WTC11 (cell line): Measurements from ENCODE around the gene GABPB1. TPM values are rescaled to one million over a fixed set of nuclear protein-coding genes. Genes with fewer than 3 reads are reported as not detected.

ENCODE experiments used
- ATAC-seq: fragments of 200-7000 bp; cut with Tn5 transposase; 2 replicates; pipeline ENCODE4 v1.10.0; 2021; ENCODE audit warnings: mild to moderate bottlenecking, moderate library complexity
- CTCF ChIA-PET: fragments of 300-600 bp; sonication (Branson Sonifier 250); formaldehyde crosslinking; loops from one replicate; lab custom pipeline; 2021; ENCODE audit warnings: antibody characterized with exemption; lab: Charles Lee
- POLR2A ChIA-PET: fragments of 350-600 bp; sonication (Branson Sonifier 250); formaldehyde crosslinking; loops from one replicate; lab custom pipeline; 2021; ENCODE audit warnings: antibody characterized with exemption; lab: Charles Lee
- DNase-seq: peaks from one replicate; pipeline ENCODE4 v3.0.0; 2021; ENCODE audit warnings: low spot score
- H3K27ac Mint-ChIP-seq: 2 replicates; pipeline ENCODE4 v1.8.0; 2021; ENCODE audit warnings: mixed read lengths
- H3K27me3 Mint-ChIP-seq: 2 replicates; pipeline ENCODE4 v1.8.0; 2021; ENCODE audit warnings: low read depth, mild to moderate bottlenecking, moderate library complexity, mixed read lengths
- H3K36me3 Mint-ChIP-seq: 2 replicates; pipeline ENCODE4 v1.8.0; 2021; ENCODE audit warnings: mixed read lengths
- H3K4me1 Mint-ChIP-seq: 2 replicates; pipeline ENCODE4 v1.8.0; 2022; ENCODE audit warnings: mixed read lengths
- H3K4me3 Mint-ChIP-seq: 2 replicates; pipeline ENCODE4 v1.8.0; 2021; ENCODE audit warnings: mild to moderate bottlenecking, moderate library complexity, mixed read lengths
- H3K9me3 Mint-ChIP-seq: 2 replicates; pipeline ENCODE4 v1.8.0; 2021; ENCODE audit warnings: mixed read lengths
- AFF4 ChIP-seq: sonication (generic); formaldehyde crosslinking; IDR thresholded peaks from 2 replicates; pipeline ENCODE4 v1.8.1; 2023; ENCODE audit warnings: mild to moderate bottlenecking, missing genetic modification reagents, borderline replicate concordance
- E2F4 ChIP-seq: sonication (generic); formaldehyde crosslinking; IDR thresholded peaks from 2 replicates; pipeline ENCODE4 v1.8.1; 2022; ENCODE audit warnings: low read depth, mild to moderate bottlenecking, moderate library complexity, missing genetic modification reagents, borderline replicate concordance
- FOXP1 ChIP-seq: sonication (generic); formaldehyde crosslinking; IDR thresholded peaks from 2 replicates; pipeline ENCODE4 v1.8.0; 2022; ENCODE audit warnings: missing genetic modification reagents, mild to moderate bottlenecking, moderate library complexity, borderline replicate concordance
- GTF2I ChIP-seq: fragments of 250-450 bp; sonication (Bioruptor Pico); conservative IDR thresholded peaks from 2 replicates; pipeline ENCODE4 v1.4.0; 2021; ENCODE audit warnings: mild to moderate bottlenecking
- JAZF1 ChIP-seq: fragments of 250-450 bp; sonication (Bioruptor Pico); IDR thresholded peaks from 2 replicates; pipeline ENCODE4 v1.9.0; 2021; ENCODE audit warnings: moderate library complexity, mild to moderate bottlenecking, inconsistent platforms
- MXD4 ChIP-seq: fragments of 250-450 bp; sonication (Bioruptor Pico); IDR thresholded peaks from 2 replicates; pipeline ENCODE4 v1.8.0; 2021; ENCODE audit warnings: mild to moderate bottlenecking, moderate library complexity, borderline replicate concordance
- RELA ChIP-seq: sonication (generic); formaldehyde crosslinking; IDR thresholded peaks from 2 replicates; pipeline ENCODE4 v1.8.1; 2022; ENCODE audit warnings: missing genetic modification reagents, mild to moderate bottlenecking, borderline replicate concordance
- SMAD3 ChIP-seq: sonication (generic); formaldehyde crosslinking; IDR thresholded peaks from 2 replicates; pipeline ENCODE4 v1.8.0; 2022; ENCODE audit warnings: missing genetic modification reagents, mild to moderate bottlenecking, borderline replicate concordance
- SMAD4 ChIP-seq: sonication (generic); formaldehyde crosslinking; IDR thresholded peaks from 2 replicates; pipeline ENCODE4 v1.8.0; 2022; ENCODE audit warnings: mild to moderate bottlenecking, missing genetic modification reagents
- TEAD1 ChIP-seq: sonication (generic); formaldehyde crosslinking; IDR thresholded peaks from 2 replicates; pipeline ENCODE4 v1.8.0; 2022; ENCODE audit warnings: mild to moderate bottlenecking, missing genetic modification reagents
- TEAD4 ChIP-seq: sonication (generic); formaldehyde crosslinking; IDR thresholded peaks from 2 replicates; pipeline ENCODE4 v1.8.0; 2022; ENCODE audit warnings: mild to moderate bottlenecking, missing genetic modification reagents
- ZNF317 ChIP-seq: sonication (generic); formaldehyde crosslinking; IDR thresholded peaks from 2 replicates; pipeline ENCODE4 v1.8.1; 2023; ENCODE audit warnings: low read depth, mild to moderate bottlenecking, moderate library complexity, missing genetic modification reagents, borderline replicate concordance
- total RNA-seq: library from RNA; stranded (reverse); gene quantifications from 3 replicates; pipeline ENCODE4 v1.2.3, GENCODE V29; 2021
- TF ChIP-seq, protein P1 (sequence below): sonication (generic); formaldehyde crosslinking; IDR thresholded peaks from 2 replicates; pipeline ENCODE4 v1.8.1; 2022; ENCODE audit warnings: missing genetic modification reagents, borderline replicate concordance
- TF ChIP-seq, protein P2 (sequence below): sonication (generic); formaldehyde crosslinking; IDR thresholded peaks from 2 replicates; pipeline ENCODE4 v1.8.0; 2022; ENCODE audit warnings: missing genetic modification reagents
- TF ChIP-seq, protein P3 (sequence below): sonication (generic); formaldehyde crosslinking; IDR thresholded peaks from 2 replicates; pipeline ENCODE4 v1.8.1; 2022; ENCODE audit warnings: low read depth, missing genetic modification reagents, borderline replicate concordance
- TF ChIP-seq, protein P4 (sequence below): sonication (generic); formaldehyde crosslinking; IDR thresholded peaks from 2 replicates; pipeline ENCODE4 v1.8.1; 2022; ENCODE audit warnings: mild to moderate bottlenecking, moderate library complexity, missing genetic modification reagents
- TF ChIP-seq, protein P5 (sequence below): sonication (generic); formaldehyde crosslinking; conservative IDR thresholded peaks from 2 replicates; pipeline ENCODE4 v1.8.1; 2023; ENCODE audit warnings: mild to moderate bottlenecking, low read depth, missing genetic modification reagents, moderate library complexity
- TF ChIP-seq, protein P6 (sequence below): fragments of 250-450 bp; sonication (Bioruptor Pico); IDR thresholded peaks from 2 replicates; pipeline ENCODE4 v1.9.0; 2021; ENCODE audit warnings: moderate library complexity, mild to moderate bottlenecking, inconsistent platforms, borderline replicate concordance
- TF ChIP-seq, protein P7 (sequence below): sonication (generic); formaldehyde crosslinking; IDR thresholded peaks from 2 replicates; pipeline ENCODE4 v1.8.1; 2023; ENCODE audit warnings: mild to moderate bottlenecking, missing genetic modification reagents, moderate library complexity

Gene GABPB1
- total RNA-seq, 1 experiment from 2014 or later, result 28.9 TPM

DNA sequence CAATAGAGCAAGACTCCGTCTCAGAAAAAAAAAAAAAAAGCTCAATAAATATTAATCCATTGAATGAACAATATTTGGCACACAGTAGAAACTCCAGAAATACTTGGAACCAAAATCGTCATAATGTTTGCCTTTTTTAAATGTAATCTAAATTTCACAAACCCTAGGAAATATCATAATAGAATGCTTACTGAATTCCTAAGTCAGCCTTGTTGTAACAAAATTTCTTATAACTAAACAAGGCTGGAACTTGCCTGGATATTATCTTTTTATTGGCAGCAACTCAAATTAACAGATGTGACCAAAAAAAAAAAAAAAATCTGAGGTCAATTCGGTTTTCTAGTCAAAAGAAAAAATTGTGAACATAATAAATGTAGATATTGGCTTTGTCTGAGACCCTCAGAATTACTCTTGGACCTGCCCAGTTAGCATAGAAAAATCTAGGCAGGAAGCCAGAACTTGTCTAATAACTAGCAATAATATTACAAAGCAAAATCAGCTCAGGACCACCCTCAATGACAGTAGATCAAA, 33.3 kb downstream of the GABPB1 start:
- Mint-ChIP-seq H3K27ac (no peak overlapping the region), H3K4me3 (no peak overlapping the region), H3K4me1 (no peaks in the 10 kb centered on the region), H3K27me3 (no peaks in the 10 kb centered on the region), H3K9me3 (no peaks in the 10 kb centered on the region), H3K36me3 (no peaks in the 10 kb centered on the region)
- DNase-seq (no peak), ATAC-seq (no peak)
- ChIA-PET POLR2A (interaction anchor here (0.6 kb wide), 1 partner anchor 44 kb away, joined by 3 read pairs; no protein-coding TSS in a partner anchor), CTCF (no interaction called here)
- TF ChIP-seq, protein P1, sequence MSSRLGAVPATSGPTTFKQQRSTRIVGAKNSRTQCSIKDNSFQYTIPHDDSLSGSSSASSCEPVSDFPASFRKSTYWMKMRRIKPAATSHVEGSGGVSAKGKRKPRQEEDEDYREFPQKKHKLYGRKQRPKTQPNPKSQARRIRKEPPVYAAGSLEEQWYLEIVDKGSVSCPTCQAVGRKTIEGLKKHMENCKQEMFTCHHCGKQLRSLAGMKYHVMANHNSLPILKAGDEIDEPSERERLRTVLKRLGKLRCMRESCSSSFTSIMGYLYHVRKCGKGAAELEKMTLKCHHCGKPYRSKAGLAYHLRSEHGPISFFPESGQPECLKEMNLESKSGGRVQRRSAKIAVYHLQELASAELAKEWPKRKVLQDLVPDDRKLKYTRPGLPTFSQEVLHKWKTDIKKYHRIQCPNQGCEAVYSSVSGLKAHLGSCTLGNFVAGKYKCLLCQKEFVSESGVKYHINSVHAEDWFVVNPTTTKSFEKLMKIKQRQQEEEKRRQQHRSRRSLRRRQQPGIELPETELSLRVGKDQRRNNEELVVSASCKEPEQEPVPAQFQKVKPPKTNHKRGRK (CRISPR knock-in tag), result no peak
- TF ChIP-seq TEAD4 (CRISPR knock-in tag), result no peak
- TF ChIP-seq SMAD4 (CRISPR knock-in tag), result no peak
- TF ChIP-seq, protein P2, sequence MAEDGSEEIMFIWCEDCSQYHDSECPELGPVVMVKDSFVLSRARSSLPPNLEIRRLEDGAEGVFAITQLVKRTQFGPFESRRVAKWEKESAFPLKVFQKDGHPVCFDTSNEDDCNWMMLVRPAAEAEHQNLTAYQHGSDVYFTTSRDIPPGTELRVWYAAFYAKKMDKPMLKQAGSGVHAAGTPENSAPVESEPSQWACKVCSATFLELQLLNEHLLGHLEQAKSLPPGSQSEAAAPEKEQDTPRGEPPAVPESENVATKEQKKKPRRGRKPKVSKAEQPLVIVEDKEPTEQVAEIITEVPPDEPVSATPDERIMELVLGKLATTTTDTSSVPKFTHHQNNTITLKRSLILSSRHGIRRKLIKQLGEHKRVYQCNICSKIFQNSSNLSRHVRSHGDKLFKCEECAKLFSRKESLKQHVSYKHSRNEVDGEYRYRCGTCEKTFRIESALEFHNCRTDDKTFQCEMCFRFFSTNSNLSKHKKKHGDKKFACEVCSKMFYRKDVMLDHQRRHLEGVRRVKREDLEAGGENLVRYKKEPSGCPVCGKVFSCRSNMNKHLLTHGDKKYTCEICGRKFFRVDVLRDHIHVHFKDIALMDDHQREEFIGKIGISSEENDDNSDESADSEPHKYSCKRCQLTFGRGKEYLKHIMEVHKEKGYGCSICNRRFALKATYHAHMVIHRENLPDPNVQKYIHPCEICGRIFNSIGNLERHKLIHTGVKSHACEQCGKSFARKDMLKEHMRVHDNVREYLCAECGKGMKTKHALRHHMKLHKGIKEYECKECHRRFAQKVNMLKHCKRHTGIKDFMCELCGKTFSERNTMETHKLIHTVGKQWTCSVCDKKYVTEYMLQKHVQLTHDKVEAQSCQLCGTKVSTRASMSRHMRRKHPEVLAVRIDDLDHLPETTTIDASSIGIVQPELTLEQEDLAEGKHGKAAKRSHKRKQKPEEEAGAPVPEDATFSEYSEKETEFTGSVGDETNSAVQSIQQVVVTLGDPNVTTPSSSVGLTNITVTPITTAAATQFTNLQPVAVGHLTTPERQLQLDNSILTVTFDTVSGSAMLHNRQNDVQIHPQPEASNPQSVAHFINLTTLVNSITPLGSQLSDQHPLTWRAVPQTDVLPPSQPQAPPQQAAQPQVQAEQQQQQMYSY (CRISPR knock-in tag), result no peak
- TF ChIP-seq RELA, result no peak
- TF ChIP-seq, protein P3, sequence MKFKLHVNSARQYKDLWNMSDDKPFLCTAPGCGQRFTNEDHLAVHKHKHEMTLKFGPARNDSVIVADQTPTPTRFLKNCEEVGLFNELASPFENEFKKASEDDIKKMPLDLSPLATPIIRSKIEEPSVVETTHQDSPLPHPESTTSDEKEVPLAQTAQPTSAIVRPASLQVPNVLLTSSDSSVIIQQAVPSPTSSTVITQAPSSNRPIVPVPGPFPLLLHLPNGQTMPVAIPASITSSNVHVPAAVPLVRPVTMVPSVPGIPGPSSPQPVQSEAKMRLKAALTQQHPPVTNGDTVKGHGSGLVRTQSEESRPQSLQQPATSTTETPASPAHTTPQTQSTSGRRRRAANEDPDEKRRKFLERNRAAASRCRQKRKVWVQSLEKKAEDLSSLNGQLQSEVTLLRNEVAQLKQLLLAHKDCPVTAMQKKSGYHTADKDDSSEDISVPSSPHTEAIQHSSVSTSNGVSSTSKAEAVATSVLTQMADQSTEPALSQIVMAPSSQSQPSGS (CRISPR knock-in tag), result no peak
- TF ChIP-seq JAZF1 (CRISPR knock-in tag), result no peak
- TF ChIP-seq MXD4 (CRISPR knock-in tag), result no peak
- no peak for TF ChIP-seq FOXP1
- TF ChIP-seq SMAD3 (CRISPR knock-in tag), result no peak
- TF ChIP-seq, protein P4, sequence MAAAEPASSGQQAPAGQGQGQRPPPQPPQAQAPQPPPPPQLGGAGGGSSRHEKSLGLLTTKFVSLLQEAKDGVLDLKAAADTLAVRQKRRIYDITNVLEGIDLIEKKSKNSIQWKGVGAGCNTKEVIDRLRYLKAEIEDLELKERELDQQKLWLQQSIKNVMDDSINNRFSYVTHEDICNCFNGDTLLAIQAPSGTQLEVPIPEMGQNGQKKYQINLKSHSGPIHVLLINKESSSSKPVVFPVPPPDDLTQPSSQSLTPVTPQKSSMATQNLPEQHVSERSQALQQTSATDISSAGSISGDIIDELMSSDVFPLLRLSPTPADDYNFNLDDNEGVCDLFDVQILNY (CRISPR knock-in tag), result no peak
- TF ChIP-seq TEAD1 (CRISPR knock-in tag), result no peak
- TF ChIP-seq GTF2I (CRISPR knock-in tag), result no peak
- TF ChIP-seq, protein P5, sequence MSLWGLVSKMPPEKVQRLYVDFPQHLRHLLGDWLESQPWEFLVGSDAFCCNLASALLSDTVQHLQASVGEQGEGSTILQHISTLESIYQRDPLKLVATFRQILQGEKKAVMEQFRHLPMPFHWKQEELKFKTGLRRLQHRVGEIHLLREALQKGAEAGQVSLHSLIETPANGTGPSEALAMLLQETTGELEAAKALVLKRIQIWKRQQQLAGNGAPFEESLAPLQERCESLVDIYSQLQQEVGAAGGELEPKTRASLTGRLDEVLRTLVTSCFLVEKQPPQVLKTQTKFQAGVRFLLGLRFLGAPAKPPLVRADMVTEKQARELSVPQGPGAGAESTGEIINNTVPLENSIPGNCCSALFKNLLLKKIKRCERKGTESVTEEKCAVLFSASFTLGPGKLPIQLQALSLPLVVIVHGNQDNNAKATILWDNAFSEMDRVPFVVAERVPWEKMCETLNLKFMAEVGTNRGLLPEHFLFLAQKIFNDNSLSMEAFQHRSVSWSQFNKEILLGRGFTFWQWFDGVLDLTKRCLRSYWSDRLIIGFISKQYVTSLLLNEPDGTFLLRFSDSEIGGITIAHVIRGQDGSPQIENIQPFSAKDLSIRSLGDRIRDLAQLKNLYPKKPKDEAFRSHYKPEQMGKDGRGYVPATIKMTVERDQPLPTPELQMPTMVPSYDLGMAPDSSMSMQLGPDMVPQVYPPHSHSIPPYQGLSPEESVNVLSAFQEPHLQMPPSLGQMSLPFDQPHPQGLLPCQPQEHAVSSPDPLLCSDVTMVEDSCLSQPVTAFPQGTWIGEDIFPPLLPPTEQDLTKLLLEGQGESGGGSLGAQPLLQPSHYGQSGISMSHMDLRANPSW (CRISPR knock-in tag), result no peak
- no peak for TF ChIP-seq ZNF317 (CRISPR knock-in tag)
- no peak for TF ChIP-seq E2F4 (CRISPR knock-in tag)
- TF ChIP-seq, protein P6, sequence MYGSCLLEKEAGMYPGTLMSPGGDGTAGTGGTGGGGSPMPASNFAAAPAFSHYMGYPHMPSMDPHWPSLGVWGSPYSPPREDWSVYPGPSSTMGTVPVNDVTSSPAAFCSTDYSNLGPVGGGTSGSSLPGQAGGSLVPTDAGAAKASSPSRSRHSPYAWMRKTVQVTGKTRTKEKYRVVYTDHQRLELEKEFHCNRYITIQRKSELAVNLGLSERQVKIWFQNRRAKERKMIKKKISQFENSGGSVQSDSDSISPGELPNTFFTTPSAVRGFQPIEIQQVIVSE, result no peak
- TF ChIP-seq AFF4 (CRISPR knock-in tag), result no peak
- TF ChIP-seq, protein P7, sequence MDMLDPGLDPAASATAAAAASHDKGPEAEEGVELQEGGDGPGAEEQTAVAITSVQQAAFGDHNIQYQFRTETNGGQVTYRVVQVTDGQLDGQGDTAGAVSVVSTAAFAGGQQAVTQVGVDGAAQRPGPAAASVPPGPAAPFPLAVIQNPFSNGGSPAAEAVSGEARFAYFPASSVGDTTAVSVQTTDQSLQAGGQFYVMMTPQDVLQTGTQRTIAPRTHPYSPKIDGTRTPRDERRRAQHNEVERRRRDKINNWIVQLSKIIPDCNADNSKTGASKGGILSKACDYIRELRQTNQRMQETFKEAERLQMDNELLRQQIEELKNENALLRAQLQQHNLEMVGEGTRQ (CRISPR knock-in tag), result no peak
